Hepatocyte (in vitro differentiated cells): ENCODE results near the gene ST6GAL2.

ENCODE experiments used
- CTCF ChIP-seq: fragments of 200-600 bp; sonication (generic); IDR thresholded peaks from 2 replicates; pipeline ENCODE4 v1.5.1; 2016; ENCODE audit warnings: antibody characterized with exemption, mild to moderate bottlenecking; ENCODE audit not compliant: poor library complexity
- EZH2 ChIP-seq: fragments of 200-600 bp; sonication (generic); IDR thresholded peaks from 2 replicates; pipeline ENCODE4 v1.6.1; 2016; ENCODE audit warnings: antibody characterized with exemption, mild to moderate bottlenecking, borderline replicate concordance

- no peak for TF ChIP-seq EZH2
- TF ChIP-seq CTCF = no peak
Observed at GRCh38 chr2:106798826-106799552, 87.0 kb downstream of the ST6GAL2 start.
